Bronchial epithelial cell (primary cell): ENCODE data around the gene MOV10L1. TPM values are rescaled to one million over a fixed set of nuclear protein-coding genes. Genes with fewer than 3 reads are reported as not detected.

Source experiments
- DNase-seq: peaks from one replicate; pipeline ENCODE4 v3.0.0-alpha.2; 2010; ENCODE audit warnings: low read depth
- FAIRE-seq: peaks from 2 replicates; lab custom pipeline; 2011; peaks lifted over from hg19 to GRCh38; lab: Jason Lieb, UNC
- H3K27me3 ChIP-seq: 2 replicates; pipeline ENCODE4 v1.5.1; 2011; ENCODE audit warnings: low read length; ENCODE audit not compliant: control insufficient read depth, insufficient read depth
- H3K36me3 ChIP-seq: 2 replicates; pipeline ENCODE4 v1.5.1; 2011; ENCODE audit warnings: low read length; ENCODE audit not compliant: control insufficient read depth, insufficient read depth
- H3K4me3 ChIP-seq: 2 replicates; pipeline ENCODE4 v1.5.1; 2011; ENCODE audit warnings: mild to moderate bottlenecking, low read depth, low read length, control low read depth
- total RNA-seq: library from RNA; depleted of rRNA; stranded (reverse); fragments of >200 nt; gene quantifications from 2 replicates; pipeline ENCODE4 v1.2.1, GENCODE V29; 2014
- TF ChIP-seq, protein P1 (sequence below): IDR thresholded peaks from 2 replicates; pipeline ENCODE4 v1.5.1; 2011; ENCODE audit warnings: mild to moderate bottlenecking, moderate library complexity, low read length, control low read depth, inconsistent platforms; ENCODE audit not compliant: insufficient read depth, severe bottlenecking

The MOV10L1 gene
- total RNA-seq, 1 donor from 2014 or later: 0.26 TPM

GRCh38 chr22:50186761-50187523 is 97.1 kb downstream of the MOV10L1 start:
- H3K4me3 ChIP-seq: peak overlapping the region; percentile 75
- TF ChIP-seq, protein P1, sequence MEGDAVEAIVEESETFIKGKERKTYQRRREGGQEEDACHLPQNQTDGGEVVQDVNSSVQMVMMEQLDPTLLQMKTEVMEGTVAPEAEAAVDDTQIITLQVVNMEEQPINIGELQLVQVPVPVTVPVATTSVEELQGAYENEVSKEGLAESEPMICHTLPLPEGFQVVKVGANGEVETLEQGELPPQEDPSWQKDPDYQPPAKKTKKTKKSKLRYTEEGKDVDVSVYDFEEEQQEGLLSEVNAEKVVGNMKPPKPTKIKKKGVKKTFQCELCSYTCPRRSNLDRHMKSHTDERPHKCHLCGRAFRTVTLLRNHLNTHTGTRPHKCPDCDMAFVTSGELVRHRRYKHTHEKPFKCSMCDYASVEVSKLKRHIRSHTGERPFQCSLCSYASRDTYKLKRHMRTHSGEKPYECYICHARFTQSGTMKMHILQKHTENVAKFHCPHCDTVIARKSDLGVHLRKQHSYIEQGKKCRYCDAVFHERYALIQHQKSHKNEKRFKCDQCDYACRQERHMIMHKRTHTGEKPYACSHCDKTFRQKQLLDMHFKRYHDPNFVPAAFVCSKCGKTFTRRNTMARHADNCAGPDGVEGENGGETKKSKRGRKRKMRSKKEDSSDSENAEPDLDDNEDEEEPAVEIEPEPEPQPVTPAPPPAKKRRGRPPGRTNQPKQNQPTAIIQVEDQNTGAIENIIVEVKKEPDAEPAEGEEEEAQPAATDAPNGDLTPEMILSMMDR: no peak
- peaks cover 1% of the 10 kb centered on the region for H3K36me3 ChIP-seq
- FAIRE-seq: peak; percentile 23
- DNase-seq: no peak
- no peaks in the 10 kb centered on the region for H3K27me3 ChIP-seq

DNA sequence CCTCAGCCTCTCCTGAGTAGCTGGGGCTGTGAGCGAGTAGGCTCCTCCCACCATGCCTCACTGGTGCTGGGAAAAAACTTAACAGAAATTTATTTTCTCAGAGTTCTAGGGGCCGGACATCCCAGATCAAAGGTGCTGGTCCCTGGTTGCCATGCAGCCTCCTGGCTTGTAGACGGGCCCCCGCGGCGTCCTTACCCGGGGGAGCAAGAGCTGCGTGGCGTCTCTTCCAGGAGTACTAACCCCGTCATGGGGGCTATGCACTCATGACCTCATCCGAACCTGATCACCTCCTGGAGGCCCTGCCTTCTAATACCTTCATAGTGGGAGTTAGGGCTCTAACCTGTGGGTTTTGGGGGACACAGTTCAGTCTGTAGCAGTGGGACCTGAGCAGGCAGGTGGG is 98.5 kb downstream of the MOV10L1 start:
- TF ChIP-seq, protein P1: no peak
- no peaks in the 10 kb centered on the region for H3K27me3 ChIP-seq
- H3K36me3 ChIP-seq: peaks cover 6% of the 10 kb centered on the region
- DNase-seq: no peak
- no peak for FAIRE-seq
- H3K4me3 ChIP-seq: no peak overlapping the region

DNA sequence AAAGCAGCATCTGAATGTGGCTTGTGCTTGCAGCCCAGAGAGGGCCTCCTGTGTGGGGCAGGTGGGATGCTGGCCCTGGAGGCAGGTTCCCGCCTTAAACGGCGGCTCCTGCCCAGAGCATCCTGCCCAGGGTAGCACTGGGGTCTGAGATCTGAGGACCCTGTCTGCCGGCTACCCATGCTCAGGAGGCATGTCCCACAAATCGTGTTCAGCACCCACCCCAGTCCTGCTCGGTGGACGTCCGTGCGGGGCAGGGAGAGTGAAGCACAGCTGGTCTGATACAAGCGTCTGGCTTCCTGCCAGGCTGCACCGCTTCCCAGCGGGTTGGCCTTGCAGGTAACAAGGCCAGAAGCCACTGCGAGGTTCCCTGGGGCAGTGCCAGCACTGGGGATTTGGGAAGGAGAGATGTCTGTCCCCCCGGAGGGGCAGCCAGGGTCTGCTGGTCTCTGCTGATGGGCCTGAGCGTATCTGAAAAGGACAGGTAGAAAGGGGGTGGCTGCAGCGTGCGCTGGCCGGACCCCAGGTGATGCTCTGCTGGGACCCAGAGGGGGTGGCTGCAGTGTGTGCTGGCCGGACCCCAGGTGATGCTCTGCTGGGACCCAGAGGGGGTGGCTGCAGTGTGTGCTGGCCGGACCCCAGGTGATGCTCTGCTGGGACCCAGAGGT is 99.5 kb downstream of the MOV10L1 start:
- H3K36me3 ChIP-seq: peaks cover 13% of the 10 kb centered on the region
- FAIRE-seq: no peak
- DNase-seq: no peak
- TF ChIP-seq, protein P1: no peak
- no peak overlapping the region for H3K4me3 ChIP-seq
- no peaks in the 10 kb centered on the region for H3K27me3 ChIP-seq

DNA sequence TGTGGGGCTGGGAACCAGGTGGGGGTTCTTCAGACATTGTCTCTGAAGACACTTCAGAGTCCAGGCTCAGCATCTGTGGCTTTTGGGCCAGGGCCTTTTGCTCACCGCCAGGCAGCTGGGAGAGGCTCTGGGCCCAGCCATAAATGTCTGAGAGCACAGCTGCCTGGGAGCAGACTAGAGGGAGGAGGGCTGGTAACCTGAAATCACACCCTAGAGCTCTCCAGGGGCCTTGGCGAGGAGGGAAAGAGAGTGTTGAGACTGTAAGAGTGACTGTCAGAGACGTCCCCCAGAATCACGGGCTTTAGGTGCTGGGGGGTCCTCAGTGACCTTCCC is 100.0 kb downstream of the MOV10L1 start:
- peaks cover 17% of the 10 kb centered on the region for H3K36me3 ChIP-seq
- no peaks in the 10 kb centered on the region for H3K27me3 ChIP-seq
- peak overlapping the region; percentile 28 for H3K4me3 ChIP-seq
- FAIRE-seq (no peak), DNase-seq (no peak)
- TF ChIP-seq, protein P1: no peak

- peaks cover 21% of the 10 kb centered on the region for H3K36me3 ChIP-seq
- peak overlapping the region; percentile 28 for H3K4me3 ChIP-seq
- FAIRE-seq (no peak), DNase-seq (peak; percentile 65)
- TF ChIP-seq, protein P1: peak; percentile 60
- no peaks in the 10 kb centered on the region for H3K27me3 ChIP-seq
Observed at GRCh38 chr22:50190182-50190940, 100.6 kb downstream of the MOV10L1 start.
